DMS 273 (cell line): ENCODE data around the gene HOXA11.

Source experiments
- DNase-seq: peaks from one replicate; lab custom pipeline; 2025; ENCODE audit not compliant: unreplicated experiment; lab: John Stamatoyannopoulos, UW

The HOXA11 gene

DNA sequence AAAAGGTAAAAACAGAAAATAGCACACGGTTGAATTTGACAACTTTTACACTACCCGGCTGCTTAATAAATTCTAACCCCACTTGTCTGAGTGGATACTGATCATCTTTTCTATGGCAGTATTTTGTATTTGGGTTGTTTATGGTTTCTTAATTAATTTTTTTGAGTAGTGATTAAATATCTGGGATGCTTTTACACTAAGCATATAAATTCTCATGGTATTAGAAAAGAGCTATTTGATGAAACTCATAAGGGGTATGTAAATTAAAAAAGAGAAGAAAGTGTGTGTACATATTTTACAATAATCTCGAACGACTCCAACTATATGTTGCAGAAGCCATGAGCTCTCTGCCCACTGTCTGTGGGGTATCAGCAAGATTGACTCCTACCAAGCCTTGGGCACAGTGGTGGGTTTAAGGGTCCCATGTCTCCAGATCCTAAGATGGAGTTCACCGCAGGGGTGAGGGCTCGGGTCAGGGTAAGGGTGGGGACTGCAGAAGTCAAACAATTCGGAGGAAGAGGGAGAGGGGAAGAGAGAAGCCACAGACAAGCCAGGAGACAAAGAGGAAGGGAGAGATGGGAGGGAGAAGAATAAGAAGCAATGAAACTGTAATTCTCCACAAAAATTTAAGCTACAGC lies 22.4 kb upstream of the HOXA11 start:
- no peak for DNase-seq

DNA sequence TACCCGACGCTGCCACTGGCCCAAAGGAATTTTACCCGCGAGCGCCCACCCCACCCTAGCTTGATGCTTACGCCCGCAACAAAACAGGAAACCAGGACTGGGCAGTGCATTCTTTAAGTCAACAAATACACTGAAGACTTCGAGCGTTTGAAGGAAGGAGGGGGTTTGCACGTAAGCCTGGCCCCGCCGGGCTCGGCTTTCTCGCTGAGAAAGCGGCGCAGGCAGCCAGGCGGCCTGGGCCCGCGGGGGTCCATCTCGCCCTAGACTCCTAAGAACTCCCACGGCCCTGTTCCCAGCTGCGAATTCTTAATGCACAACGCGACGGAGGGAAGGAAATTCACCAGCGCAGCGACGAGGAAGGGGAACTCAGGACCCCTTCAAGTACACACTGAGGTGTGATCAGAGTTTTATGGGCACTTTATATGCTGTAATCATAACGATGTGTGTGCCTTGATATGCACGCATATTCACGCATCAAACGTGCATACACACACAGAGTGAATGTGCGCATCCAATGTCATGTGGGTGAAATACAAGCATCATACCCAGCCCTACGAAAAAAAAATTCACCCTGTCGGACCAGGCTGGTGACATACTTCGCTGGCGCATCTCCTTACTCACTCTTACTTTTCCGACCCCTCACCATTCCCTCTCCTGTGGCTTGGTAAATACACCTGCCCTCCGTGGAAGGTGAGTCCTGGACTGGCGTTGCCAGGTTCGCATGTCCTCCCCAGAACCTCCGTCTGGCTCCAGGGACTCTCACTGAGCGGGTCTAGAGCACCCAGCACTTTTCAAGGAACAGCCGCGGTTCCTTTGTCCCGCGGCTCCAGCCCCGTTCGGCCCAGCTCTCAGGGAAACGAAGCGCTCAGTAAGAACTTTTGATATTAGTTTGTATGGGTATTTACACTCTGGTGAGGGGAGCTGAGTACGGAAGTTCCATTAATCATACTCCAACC lies 20.6 kb upstream of the HOXA11 start:
- DNase-seq: no peak

DNA sequence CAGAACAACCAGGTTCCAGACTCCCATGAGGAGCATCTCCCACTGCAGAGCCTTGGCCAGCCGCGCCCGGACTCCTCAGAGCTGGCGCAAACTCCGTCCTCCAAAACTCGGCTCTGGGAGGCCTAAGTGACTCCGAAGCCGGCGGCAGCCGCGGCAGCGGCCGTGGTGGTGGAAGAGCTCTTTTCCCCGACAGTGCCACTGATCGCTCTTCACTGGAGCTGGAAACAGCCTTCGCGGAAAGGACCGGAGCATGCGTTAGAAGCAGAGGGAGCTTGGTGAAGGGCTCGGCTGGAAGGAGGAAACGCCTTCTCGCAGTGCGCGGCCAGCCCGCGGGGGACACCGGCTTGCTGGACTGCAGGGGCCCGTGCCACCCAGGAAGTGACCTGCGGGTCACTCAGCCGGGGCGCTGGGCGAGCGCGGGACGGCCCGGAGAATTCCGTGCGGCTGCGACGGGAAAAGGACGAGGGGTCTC lies 19.9 kb upstream of the HOXA11 start:
- DNase-seq: peak; percentile 36

DNA sequence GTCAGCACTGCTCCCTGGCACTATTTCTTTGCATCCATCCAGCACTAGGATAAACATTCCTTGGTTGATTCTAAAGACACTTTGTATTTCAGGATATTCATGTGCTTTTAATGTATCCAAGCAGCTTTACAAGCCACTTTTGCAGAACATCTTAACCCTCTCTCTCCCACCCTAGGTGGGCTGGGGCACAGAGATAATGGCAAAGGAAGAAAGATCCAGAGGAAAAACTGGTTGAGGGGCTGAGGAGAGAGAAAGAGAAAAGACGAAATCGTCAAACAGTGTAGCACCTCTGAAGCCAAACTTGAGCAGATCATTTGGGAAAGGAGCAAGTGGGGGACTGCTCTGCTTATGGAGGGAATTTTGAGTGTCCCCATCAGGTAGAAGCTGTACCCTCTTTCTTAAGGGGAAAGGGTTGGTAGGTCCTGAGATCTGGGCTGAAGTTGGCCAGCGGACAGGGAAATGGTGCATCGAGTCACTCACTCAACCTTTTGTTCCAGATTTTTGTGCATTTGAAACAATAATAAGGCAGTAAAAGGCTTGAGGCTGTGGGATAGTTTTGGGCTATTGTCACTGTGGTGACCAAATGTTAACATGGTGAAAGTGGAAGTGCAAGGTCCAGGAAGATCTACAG lies 19.0 kb upstream of the HOXA11 start:
- no peak for DNase-seq

DNA sequence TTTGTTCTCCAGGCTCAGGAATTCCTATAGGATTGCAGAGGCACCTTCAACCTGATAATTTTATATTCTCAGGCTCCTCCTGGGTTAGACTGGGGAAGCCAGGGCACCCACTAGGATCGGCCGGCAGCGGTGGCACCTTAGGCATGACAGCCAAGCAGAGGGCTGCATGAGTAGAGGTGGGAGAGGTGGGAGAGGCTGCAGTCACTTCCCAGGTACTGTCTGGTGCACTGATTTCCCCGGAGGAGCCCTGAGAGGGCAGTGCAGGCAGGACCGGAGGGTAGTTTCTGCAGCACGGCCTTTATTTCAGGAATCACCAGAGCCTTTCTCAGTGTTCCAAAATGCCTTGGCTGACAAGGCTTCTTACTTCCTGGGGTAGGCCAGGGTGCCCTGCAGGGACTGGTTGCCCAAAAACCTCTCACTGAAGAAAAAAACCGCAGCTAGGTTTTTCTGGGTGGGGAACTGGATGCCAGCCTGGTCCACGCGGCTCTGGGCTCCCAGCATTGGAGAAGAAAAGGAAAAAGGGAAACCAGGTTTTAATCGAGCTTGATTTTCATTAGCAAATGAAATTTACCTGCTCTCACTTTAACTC lies 18.4 kb upstream of the HOXA11 start:
- no peak for DNase-seq

DNA sequence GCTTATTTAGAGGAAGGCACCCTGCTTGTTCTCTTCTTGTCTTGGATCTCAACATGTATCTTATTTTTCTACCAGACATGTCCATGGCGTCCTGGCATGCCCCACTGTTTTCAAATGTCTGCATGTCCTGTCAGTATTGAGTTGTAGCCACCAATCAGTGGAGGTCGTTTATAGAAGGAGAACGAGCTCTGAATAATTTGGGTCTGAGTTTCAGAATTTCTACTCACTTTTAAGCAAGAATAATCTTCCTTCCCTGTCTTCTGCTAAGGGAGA lies 17.8 kb upstream of the HOXA11 start:
- DNase-seq: no peak

DNA sequence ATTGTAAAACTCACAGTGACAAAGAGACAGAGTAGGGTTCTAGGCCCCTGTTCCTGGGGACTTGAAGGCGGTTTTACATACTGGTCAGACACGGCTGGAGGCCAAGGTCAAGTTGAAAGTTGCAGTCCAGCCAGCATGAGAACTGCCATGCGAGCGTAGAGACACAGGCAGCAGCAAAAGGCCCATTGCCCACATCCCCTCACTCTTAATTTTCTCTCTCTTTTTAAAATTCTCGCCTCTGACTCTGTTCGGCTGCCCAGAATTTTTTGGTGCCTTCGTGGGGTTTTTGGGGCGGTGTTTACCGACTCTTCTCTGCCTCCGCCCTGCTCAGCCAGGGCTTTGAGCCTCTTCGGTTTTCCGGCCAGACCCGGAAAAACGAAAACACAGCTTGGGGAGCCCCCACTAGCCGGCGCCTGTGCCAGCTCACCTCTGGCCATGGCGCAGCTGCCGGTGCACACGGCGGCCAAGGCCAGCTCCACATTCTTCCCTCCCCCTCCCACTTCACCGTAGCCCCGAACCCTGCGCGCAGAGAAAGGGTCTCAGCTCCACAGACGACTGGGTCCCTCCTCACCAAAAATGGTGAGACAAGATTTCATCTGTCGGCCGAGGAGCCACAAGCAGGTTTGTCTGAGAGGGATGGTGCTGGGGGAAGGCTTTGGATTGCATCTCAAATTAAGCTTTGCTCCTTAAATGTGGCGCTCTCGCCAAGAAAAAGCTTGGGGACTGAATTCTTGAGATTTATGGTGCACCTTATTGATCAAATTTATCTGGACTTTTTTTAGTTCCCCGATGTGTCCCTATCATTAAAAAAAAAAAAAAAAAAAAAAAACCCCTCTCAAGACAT lies 17.2 kb upstream of the HOXA11 start:
- DNase-seq: no peak

DNA sequence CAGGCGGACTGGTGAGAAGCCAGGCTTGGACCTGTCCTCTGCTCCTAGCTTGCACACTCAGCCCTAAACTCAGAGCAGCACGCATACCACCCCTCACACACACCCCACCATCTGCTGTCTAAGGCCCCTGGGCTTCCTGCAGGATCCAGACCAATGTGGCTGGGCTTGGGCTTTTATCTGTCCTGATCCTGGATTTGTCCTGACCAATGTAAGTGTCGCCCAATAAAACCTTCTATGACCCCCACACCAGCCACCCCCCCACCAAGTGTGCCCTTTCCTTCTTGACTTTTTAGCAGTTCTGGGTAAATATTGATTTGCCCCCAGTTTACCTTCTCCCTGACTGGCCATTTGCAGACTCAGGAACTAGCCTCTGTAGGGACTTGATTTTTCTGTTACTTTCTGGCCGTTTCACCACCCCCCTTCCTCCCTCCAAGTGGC lies 16.6 kb upstream of the HOXA11 start:
- no peak for DNase-seq

DNA sequence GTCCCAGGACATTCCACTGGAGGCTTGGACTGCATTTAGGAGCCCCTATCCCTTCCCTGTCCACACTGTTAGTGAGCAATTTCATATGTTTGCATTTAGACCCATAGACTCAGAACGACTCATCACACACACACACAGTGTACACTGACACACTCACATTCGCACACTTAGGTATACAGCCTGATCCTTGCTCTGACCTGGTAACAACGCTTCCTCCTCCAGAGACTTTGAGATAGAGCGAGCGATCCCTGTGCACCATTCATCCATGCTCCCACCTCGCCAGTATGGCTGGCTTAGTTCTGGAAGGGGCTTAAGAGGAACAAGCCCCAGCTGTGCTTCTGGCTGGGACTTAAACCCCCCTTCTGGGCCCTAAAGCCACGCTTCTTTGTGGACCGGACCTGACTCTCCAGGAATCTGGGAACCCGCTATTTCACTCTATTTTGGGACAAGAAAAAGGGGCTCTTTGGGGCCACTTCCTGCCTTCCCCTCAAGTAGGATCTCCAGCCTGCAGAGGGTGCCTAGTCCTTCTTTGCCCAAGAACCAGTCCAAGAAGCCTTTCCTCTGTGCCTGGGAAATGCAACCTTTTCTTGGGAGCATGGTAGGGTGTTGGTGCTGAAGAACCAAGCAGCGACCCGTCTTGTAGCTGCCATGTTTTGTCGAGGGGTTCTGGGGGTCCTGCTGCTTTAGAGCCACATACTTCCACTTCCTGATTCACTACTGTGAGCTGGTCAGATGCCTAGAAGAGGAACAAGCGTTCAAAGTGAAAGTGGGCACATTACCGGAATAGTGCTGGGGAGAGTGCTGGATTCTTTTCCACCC lies 15.9 kb upstream of the HOXA11 start:
- DNase-seq: peak; percentile 57

DNA sequence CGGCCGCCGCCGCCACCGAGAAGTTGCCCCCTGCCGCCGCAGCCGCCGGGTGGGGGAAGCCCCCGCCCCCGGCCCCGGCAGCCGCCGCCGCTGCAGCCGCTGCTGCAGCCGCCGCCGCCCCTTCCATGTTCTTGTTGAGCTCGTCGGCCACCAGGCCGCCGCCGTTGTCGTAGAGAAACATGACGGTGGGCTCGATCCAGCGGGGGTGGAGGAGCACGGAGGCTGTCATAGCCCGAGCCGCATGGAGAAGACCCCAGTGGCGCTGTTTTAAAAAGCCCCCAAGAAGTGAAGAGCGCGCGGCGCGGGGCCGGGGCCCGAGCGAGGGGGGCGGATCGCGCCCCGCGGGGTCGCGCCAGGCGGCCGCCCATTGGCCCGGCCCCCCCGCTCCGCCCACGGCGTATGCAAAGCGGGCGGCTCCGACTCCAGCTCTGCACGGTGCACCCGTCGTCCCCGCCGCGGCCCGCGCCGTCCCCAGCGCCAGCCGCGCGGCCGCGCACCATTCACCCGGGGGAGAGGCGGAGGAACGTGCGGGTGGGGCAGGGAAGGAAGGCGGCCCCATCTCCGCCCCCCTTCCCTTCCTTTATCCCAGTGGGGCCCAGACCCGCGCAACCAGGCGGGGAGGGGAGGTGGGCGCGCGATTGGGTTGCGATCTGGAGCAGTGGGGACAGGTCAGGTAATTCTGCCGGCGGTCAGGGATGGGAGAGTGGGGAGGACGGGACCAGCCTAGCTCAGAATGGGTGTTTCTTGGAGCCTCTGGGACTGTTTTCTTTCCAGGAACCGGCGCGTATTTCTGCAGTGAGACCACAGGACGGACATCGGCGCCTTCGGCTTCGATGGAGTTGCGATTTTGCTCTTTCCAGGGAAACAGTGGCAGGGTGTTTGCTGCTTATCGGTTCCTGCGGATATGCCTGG lies 15.1 kb upstream of the HOXA11 start, which contains the start of gene HOXA13:
HOXA13 (minus strand) TSS at position 243 of the 912 bp plus-strand sequence; CDS start at position 229, 14 bp downstream.
- peak; percentile 96 for DNase-seq

DNA sequence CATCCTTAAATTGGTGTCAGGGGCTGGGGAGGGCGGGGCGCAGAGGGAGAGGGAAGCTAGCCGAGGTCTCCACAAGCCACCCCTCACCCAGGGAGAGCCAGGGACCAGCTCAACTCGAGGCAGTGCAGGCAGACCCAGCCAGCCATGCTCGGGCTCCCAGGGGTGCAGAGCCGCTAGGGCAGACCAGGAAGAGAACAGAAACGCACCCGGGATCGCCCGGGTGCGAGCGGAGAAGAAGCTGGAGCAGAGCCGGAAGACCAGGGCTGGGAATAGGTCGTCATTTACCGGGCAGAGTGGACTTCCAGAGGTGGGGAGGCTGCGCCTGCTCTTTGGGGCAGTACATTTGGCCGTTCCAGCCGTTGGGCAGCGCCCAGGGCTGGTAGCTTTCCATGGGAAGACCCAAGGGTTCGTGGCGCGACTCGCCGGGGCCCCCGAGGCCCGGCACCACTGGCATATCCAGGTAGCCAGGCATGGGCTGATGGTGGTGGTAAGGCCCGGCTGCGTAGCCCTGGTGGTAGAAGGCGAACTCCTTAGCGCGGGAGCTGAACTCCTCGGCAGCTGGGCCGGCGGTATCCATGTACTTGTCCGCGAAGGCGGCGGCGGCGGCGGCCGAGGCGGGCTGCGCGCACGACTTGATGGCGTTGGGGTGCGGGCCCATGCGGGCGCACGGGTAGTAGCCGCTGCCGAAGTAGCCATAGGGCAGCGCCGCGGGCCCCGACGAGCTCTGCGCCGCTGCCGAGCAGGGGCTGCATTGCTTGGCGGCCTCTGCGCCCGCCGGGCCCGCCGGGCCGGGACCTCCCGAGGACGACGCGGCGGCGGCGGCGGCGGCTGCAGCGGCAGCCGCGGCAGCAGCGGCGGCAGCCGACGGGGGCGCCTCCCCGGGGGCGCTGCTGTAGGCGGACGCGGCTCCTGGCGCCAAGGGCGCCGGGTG lies 14.1 kb upstream of the HOXA11 start:
- peak; percentile 91 for DNase-seq

DNA sequence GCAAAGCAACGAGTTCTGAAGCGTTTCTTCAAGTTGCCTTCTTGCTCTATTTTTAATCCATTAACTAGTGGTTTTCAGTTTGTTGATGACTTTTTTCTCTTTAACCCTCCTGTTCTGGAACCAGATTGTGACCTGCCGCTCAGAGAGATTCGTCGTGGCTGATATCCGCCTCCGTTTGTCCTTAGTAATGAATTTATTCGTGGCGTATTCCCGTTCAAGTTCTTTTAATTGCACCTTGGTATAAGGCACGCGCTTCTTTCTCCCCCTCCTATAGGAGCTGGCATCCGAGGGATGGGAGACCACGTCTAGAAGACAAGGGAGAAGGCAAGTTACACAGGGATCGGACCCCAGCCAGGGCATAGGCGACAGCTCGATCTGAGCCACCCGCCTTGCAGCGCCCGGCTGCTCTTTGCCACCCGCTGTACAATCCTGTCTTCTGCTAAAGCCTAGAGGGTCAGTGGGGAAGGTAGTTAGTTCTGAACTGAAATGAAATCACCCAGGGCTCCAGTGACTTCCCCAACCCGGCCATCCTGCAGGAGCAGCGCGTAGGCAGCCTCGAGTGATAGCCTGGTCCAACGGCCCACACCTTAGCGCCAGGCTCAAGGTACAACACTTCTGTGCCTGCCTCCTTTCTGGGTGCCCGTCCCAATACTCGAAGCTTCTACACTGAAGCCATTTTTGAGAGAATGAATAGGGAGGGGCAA lies 13.3 kb upstream of the HOXA11 start:
- no peak for DNase-seq

DNA sequence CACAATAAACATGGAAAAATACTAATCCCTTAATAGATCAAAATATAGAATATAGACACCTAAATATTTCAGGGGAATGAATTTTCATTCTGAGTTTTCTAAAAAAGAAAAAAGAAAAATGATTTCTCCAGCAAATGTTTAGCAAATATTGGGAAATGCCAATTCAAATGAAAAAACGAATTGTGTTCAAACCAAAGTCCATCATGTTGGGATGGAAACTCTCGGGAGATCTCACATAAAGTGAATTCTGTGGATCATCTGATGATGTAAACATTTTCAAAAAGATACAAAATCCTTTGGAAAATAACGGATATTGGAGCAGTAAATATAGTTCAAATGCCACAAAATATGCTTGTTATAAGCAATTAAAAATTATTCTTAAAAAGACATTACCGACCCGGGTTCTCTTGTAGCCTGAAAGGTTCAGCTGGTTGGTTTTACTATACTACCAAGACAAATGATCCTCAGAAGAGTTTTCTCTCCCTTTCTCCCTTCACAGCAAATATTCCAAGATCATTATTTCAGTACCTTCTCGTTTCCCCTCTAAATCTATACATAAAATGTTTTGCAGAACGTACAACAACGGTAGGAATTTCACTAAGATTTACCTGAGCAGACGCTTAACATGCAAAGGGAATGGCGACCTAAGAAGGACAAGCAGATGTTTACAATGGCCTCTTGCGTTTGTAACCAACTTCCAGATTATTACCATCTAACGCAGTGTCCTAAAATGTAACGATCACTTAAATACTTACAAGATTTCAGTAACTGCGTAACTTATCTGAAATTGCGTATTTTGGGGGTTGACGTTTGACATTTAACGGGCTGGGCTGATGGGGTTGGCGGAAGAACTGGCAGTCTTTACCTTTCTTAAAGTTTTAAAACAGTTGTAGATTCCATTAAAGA lies 12.4 kb upstream of the HOXA11 start:
- DNase-seq: no peak

DNA sequence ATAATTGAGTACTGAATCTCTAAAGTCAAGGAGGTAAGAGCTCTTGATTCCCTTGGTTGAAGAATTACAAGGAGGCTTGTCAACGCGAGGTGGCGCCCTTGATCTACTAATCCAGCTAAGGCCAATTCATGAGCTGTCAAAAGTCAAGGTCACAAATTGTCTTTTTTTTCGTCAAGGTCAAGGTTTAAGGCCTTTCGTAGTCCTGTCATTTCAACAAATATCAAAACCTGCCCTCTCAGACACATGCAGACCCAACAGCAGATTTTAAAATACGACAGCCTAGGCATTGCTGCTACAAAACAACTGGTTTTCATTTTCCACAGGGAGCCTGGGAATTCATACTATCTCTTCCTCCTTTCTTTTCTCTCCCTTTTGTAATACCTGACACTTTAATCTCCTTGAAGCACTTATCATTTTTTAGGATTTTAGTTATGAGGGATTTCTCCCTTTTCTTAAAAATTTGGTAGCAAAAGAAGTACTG lies 11.3 kb upstream of the HOXA11 start:
- DNase-seq: peak; percentile 90

DNA sequence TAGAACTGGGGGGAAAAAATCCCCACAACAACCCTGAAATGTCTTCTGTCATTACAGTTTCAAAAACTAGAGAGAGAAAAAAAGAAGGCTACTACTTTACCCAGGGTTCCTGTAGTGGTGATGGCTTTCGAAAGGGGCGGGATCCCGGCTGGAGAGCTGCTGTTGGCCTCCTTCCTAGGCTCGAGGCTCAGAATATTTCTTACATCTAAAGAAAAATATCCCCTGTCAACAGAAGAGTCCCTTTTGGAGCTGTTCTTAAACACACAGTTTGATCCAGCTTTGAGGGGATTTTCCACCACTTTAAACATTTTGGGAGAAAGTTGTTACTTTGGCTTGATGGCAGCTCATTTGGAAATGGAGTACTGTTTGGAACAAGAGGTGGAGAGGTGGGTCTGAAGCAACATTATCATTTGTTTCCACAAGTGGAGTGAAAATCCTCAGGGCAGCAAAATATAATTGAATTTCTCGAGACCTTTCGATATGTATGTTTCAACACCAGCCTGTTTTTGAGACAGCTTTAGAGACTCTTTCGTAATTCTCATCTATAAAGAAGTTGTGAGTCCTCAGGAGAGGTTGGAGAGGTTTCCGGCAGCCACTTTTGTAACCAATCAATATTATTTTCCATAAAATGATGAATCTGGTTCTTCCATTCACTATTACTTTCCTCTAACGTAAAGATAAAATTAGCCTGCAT lies 9.8 kb upstream of the HOXA11 start:
- DNase-seq: no peak
